GM12801 (cell line): Measurements from ENCODE around the gene AP3D1.

ENCODE experiments used
- CTCF ChIP-seq: IDR thresholded peaks from one replicate; pipeline ENCODE4 v1.5.1; 2011; ENCODE audit warnings: control low read depth; ENCODE audit not compliant: insufficient read length; ENCODE audit errors: extremely low read depth

Gene AP3D1

GRCh38 chr19:2187159-2187558, 35.8 kb upstream of the AP3D1 start:
- TF ChIP-seq CTCF: no peak

- no peak for TF ChIP-seq CTCF
Measured at GRCh38 chr19:2186071-2186846, 34.9 kb upstream of the AP3D1 start.

GRCh38 chr19:2185734-2186070, 34.3 kb upstream of the AP3D1 start:
- no peak for TF ChIP-seq CTCF

GRCh38 chr19:2184422-2184975, 33.1 kb upstream of the AP3D1 start:
- no peak for TF ChIP-seq CTCF

GRCh38 chr19:2181633-2181997, 30.2 kb upstream of the AP3D1 start:
- TF ChIP-seq CTCF: no peak

- no peak for TF ChIP-seq CTCF
Measured at GRCh38 chr19:2180881-2181632, 29.7 kb upstream of the AP3D1 start.

GRCh38 chr19:2180114-2180513, 28.7 kb upstream of the AP3D1 start:
- no peak for TF ChIP-seq CTCF
